Mammary epithelial cell (primary cell): Measurements from ENCODE around the gene TJAP1.

Source experiments
- CTCF ChIP-seq, 2 donors: IDR thresholded peaks in 1 of 2; conservative IDR thresholded peaks in 1 of 2; 2 replicates each; pipeline ENCODE4 v1.5.1; 2011 to 2012; ENCODE audit warnings: inconsistent platforms in 2 of 2, low read length in 2 of 2, mild to moderate bottlenecking in 2 of 2, control low read depth in 1 of 2, low read depth in 1 of 2; ENCODE audit not compliant: insufficient read depth in 1 of 2; ENCODE audit errors: extremely low read depth in 1 of 2
- EZH2 ChIP-seq: IDR thresholded peaks from 2 replicates; pipeline ENCODE4 v1.6.1; 2012; ENCODE audit warnings: low read length, inconsistent platforms, borderline replicate concordance

GRCh38 chr6:43461936-43462335 is 15.4 kb upstream of the TJAP1 start:
- TF ChIP-seq CTCF (conservative IDR thresholded peaks at IDR 0.05 in 1 of 2, IDR thresholded peaks at IDR 0.05 in 1 of 2; ENCODE audit: extremely low read depth in 1 of 2, insufficient read depth in 1 of 2, low read depth in 1 of 2, low read length in 2 of 2), result no peak
- TF ChIP-seq EZH2, result no peak
